HEK293 (cell line): ENCODE measurements around the gene STK38.

Experiments used
- CTCF ChIA-PET: fragments of 350-600 bp; formaldehyde crosslinking; extraction: SDS; loops from one replicate; lab custom pipeline; 2021; ENCODE audit warnings: antibody characterized with exemption; lab: Yijun Ruan, JAX
- POLR2A ChIA-PET: fragments of 300-600 bp; formaldehyde crosslinking; extraction: SDS; loops from one replicate; lab custom pipeline; 2020; ENCODE audit warnings: antibody characterized with exemption, inconsistent platforms; lab: Yijun Ruan, JAX
- H3K27ac ChIP-seq: fragments of 200-500 bp; sonication (Bioruptor generic); 2 replicates; pipeline ENCODE4 v1.5.1; 2014; ENCODE audit warnings: low read depth, low read length, control low read depth, inconsistent platforms; ENCODE audit errors: extremely low read depth
- H3K36me3 ChIP-seq, 2 experiments: fragments of 200-500 bp in 1 of 2; sonication (Bioruptor generic) in 1 of 2; 1 replicate in 1 of 2; 2 replicates in 1 of 2; pipeline ENCODE4 v1.5.1; 2014 to 2017; ENCODE audit warnings: inconsistent platforms in 2 of 2, low read length in 2 of 2; ENCODE audit not compliant: control insufficient read depth in 2 of 2, insufficient read depth in 1 of 2
- H3K4me1 ChIP-seq: fragments of 200-500 bp; sonication (Bioruptor generic); 2 replicates; pipeline ENCODE4 v1.5.1; 2014; ENCODE audit warnings: mild to moderate bottlenecking, low read length, inconsistent platforms; ENCODE audit not compliant: control insufficient read depth, insufficient read depth
- H3K4me3 ChIP-seq: 2 replicates; pipeline ENCODE4 v1.5.1; 2011; ENCODE audit warnings: low read depth, mild to moderate bottlenecking, control low read depth, low read length, moderate library complexity
- H3K9me3 ChIP-seq: fragments of 200-500 bp; sonication (Bioruptor generic); 2 replicates; pipeline ENCODE4 v1.5.1; 2014; ENCODE audit warnings: low read depth, low read length, inconsistent platforms; ENCODE audit not compliant: control insufficient read depth, insufficient read depth
- BCL11A ChIP-seq: fragments of 450-650 bp; formaldehyde crosslinking; IDR thresholded peaks from 2 replicates; pipeline ENCODE4 v1.5.1; 2016; ENCODE audit warnings: low read depth, missing biosample characterization, missing genetic modification characterization
- GLI2 ChIP-seq: fragments of 450-650 bp; formaldehyde crosslinking; IDR thresholded peaks from 2 replicates; pipeline ENCODE4; 2017; ENCODE audit warnings: missing biosample characterization, missing genetic modification characterization, low read depth, borderline replicate concordance
- GLIS1 ChIP-seq: fragments of 450-650 bp; formaldehyde crosslinking; IDR thresholded peaks from 2 replicates; pipeline ENCODE4 v1.5.1; 2016; ENCODE audit warnings: missing biosample characterization, missing genetic modification characterization
- HOXC10 ChIP-seq: sonication (generic); formaldehyde crosslinking; IDR thresholded peaks from 2 replicates; pipeline ENCODE4 v1.8.1; 2023; ENCODE audit warnings: mild to moderate bottlenecking, missing genetic modification reagents
- MZF1 ChIP-seq: fragments of 450-650 bp; formaldehyde crosslinking; IDR thresholded peaks from 2 replicates; pipeline ENCODE4 v1.5.1; 2017; ENCODE audit warnings: missing biosample characterization, missing genetic modification characterization, borderline replicate concordance
- REPIN1 ChIP-seq: fragments of 450-650 bp; formaldehyde crosslinking; IDR thresholded peaks from 2 replicates; pipeline ENCODE4 v1.5.1; 2017; ENCODE audit warnings: missing biosample characterization, missing genetic modification characterization, low read depth
- SETDB1 ChIP-seq: IDR thresholded peaks from one replicate; pipeline ENCODE4 v1.6.1; 2017; ENCODE audit warnings: mild to moderate bottlenecking, low read length, moderate library complexity, mixed read lengths; ENCODE audit not compliant: insufficient read length
- ZFP37 ChIP-seq: fragments of 450-650 bp; formaldehyde crosslinking; IDR thresholded peaks from 2 replicates; pipeline ENCODE4 v1.5.1; 2016; ENCODE audit warnings: missing biosample characterization, missing genetic modification characterization
- ZNF10 ChIP-seq: fragments of 450-650 bp; formaldehyde crosslinking; IDR thresholded peaks from 2 replicates; pipeline ENCODE4 v1.5.1; 2017; ENCODE audit warnings: missing biosample characterization, missing genetic modification characterization
- ZNF140 ChIP-seq: fragments of 450-650 bp; formaldehyde crosslinking; IDR thresholded peaks from 2 replicates; pipeline ENCODE4 v1.5.1; 2016; ENCODE audit warnings: missing biosample characterization, missing genetic modification characterization
- ZNF146 ChIP-seq: fragments of 450-650 bp; formaldehyde crosslinking; IDR thresholded peaks from 2 replicates; pipeline ENCODE4 v1.5.1; 2016; ENCODE audit warnings: missing biosample characterization, missing genetic modification characterization
- ZNF175 ChIP-seq: fragments of 450-650 bp; formaldehyde crosslinking; IDR thresholded peaks from 2 replicates; pipeline ENCODE4 v1.5.1; 2016; ENCODE audit warnings: missing biosample characterization, missing genetic modification characterization
- ZNF202 ChIP-seq: fragments of 450-650 bp; formaldehyde crosslinking; IDR thresholded peaks from 2 replicates; pipeline ENCODE4 v1.5.1; 2016; ENCODE audit warnings: missing biosample characterization, missing genetic modification characterization, borderline replicate concordance
- ZNF394 ChIP-seq: fragments of 450-650 bp; formaldehyde crosslinking; IDR thresholded peaks from 2 replicates; pipeline ENCODE4 v1.5.1; 2016; ENCODE audit warnings: missing biosample characterization, missing genetic modification characterization, mild to moderate bottlenecking, moderate library complexity, borderline replicate concordance
- ZNF426 ChIP-seq: fragments of 450-650 bp; formaldehyde crosslinking; IDR thresholded peaks from 2 replicates; pipeline ENCODE4 v1.5.1; 2017; ENCODE audit warnings: missing biosample characterization, missing genetic modification characterization, mild to moderate bottlenecking, inconsistent platforms, moderate library complexity
- ZNF514 ChIP-seq: fragments of 450-650 bp; formaldehyde crosslinking; IDR thresholded peaks from 2 replicates; pipeline ENCODE4 v1.5.1; 2016; ENCODE audit warnings: missing biosample characterization, missing genetic modification characterization
- ZNF544 ChIP-seq: fragments of 450-650 bp; formaldehyde crosslinking; IDR thresholded peaks from 2 replicates; pipeline ENCODE4 v1.5.0; 2017; ENCODE audit warnings: missing biosample characterization, missing genetic modification characterization
- ZNF555 ChIP-seq: fragments of 450-650 bp; formaldehyde crosslinking; conservative IDR thresholded peaks from 2 replicates; pipeline ENCODE4 v1.5.1; 2017; ENCODE audit warnings: missing biosample characterization, mild to moderate bottlenecking, missing genetic modification characterization, inconsistent platforms
- ZNF747 ChIP-seq: fragments of 450-650 bp; formaldehyde crosslinking; IDR thresholded peaks from 2 replicates; pipeline ENCODE4 v1.5.1; 2016; ENCODE audit warnings: missing biosample characterization, missing genetic modification characterization
- ZXDB ChIP-seq: fragments of 450-650 bp; formaldehyde crosslinking; IDR thresholded peaks from 2 replicates; pipeline ENCODE4 v1.5.1; 2016; ENCODE audit warnings: missing biosample characterization, missing genetic modification characterization
- TF ChIP-seq, protein P1 (sequence below): fragments of 450-650 bp; IDR thresholded peaks from 2 replicates; pipeline ENCODE4 v1.5.1; 2018; ENCODE audit warnings: missing biosample characterization, missing genetic modification characterization
- TF ChIP-seq, protein P2 (sequence below): fragments of 450-650 bp; formaldehyde crosslinking; IDR thresholded peaks from 2 replicates; pipeline ENCODE4 v1.5.1; 2016; ENCODE audit warnings: missing biosample characterization, missing genetic modification characterization
- TF ChIP-seq, protein P3 (sequence below): fragments of 450-650 bp; formaldehyde crosslinking; IDR thresholded peaks from 2 replicates; pipeline ENCODE4 v1.5.1; 2017; ENCODE audit warnings: missing biosample characterization, missing genetic modification characterization
- TF ChIP-seq, protein P4 (sequence below): fragments of 450-650 bp; formaldehyde crosslinking; IDR thresholded peaks from 2 replicates; pipeline ENCODE4 v1.5.1; 2016; ENCODE audit warnings: missing biosample characterization, missing genetic modification characterization
- TF ChIP-seq, protein P5 (sequence below): fragments of 450-650 bp; IDR thresholded peaks from 2 replicates; pipeline ENCODE4 v1.5.1; 2018; ENCODE audit warnings: missing biosample characterization, mild to moderate bottlenecking, missing genetic modification characterization
- TF ChIP-seq, protein P6 (sequence below): fragments of 450-650 bp; formaldehyde crosslinking; IDR thresholded peaks from 2 replicates; pipeline ENCODE4 v1.5.1; 2016; ENCODE audit warnings: missing biosample characterization, missing genetic modification characterization

Gene STK38

DNA sequence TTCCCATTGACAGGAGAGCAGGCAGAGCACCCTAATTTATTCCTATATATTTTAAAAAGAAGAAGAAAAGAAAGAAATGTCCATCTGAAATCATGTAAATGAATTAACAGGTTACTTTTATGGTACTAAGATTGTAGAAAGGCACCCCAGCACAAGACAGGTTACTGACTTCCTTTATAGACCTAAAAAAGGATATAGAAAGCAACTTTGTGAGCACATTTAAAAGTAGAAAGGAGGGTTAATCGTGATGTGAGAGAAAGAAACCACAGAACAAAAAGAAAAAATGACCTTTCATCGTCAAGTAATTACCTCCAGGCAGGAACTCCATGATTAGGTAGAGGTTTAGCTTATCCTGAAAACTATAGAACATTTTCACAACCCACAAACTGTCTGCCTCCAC, 29.9 kb downstream of the STK38 start (continued):
- TF ChIP-seq, protein P1, sequence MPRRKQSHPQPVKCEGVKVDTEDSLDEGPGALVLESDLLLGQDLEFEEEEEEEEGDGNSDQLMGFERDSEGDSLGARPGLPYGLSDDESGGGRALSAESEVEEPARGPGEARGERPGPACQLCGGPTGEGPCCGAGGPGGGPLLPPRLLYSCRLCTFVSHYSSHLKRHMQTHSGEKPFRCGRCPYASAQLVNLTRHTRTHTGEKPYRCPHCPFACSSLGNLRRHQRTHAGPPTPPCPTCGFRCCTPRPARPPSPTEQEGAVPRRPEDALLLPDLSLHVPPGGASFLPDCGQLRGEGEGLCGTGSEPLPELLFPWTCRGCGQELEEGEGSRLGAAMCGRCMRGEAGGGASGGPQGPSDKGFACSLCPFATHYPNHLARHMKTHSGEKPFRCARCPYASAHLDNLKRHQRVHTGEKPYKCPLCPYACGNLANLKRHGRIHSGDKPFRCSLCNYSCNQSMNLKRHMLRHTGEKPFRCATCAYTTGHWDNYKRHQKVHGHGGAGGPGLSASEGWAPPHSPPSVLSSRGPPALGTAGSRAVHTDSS (tag by site-specific recombination), result no peak
- no peak for TF ChIP-seq HOXC10 (CRISPR knock-in tag)
- TF ChIP-seq, protein P2, sequence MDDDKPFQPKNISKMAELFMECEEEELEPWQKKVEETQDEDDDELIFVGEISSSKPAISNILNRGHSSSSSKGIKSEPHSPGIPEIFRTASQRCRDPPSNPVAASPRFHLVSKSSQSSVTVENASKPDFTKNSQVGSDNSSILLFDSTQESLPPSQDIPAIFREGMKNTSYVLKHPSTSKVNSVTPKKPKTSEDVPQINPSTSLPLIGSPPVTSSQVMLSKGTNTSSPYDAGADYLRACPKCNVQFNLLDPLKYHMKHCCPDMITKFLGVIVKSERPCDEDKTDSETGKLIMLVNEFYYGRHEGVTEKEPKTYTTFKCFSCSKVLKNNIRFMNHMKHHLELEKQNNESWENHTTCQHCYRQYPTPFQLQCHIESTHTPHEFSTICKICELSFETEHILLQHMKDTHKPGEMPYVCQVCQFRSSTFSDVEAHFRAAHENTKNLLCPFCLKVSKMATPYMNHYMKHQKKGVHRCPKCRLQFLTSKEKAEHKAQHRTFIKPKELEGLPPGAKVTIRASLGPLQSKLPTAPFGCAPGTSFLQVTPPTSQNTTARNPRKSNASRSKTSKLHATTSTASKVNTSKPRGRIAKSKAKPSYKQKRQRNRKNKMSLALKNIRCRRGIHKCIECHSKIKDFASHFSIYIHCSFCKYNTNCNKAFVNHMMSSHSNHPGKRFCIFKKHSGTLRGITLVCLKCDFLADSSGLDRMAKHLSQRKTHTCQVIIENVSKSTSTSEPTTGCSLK (tag by site-specific recombination), result no peak
- no peak for TF ChIP-seq ZNF394 (tag by site-specific recombination)
- TF ChIP-seq REPIN1 (tag by site-specific recombination), result no peak
- no peak for TF ChIP-seq ZNF514 (tag by site-specific recombination)
- TF ChIP-seq ZNF202 (tag by site-specific recombination), result no peak

DNA sequence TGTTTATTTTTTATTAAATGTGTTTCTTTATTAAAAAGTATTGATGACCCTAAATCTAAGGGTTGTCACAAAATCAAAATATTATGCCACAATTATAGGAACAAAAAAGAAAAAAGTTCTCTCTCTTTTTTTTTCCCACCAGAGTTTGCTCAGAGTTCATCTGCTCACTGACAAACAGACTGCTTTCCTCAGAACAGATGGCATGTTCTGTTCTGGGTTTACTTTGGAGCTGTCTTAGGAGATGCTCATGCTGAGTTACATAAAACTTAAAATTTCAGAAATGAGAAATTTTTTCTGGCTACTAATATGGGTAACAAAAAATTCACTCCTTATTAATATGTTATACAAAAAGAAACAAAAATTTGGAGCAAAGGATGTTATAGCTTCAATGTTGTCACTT, 30.3 kb downstream of the STK38 start:
- ChIA-PET POLR2A (no interaction called here), CTCF (interaction anchor here (1.4 to 1.7 kb wide), 2 partner anchors 13 to 242 kb away, joined by 3 to 7 read pairs; no protein-coding TSS in a partner anchor)
- Histone ChIP-seq H3K9me3 (no peaks in the 10 kb centered on the region), H3K36me3 (peaks cover 26 to 66% of the 10 kb centered on the region in 2 experiments), H3K27ac (no peak overlapping the region), H3K4me1 (no peaks in the 10 kb centered on the region), H3K4me3 (no peak overlapping the region)
- no peak for TF ChIP-seq ZNF140 (tag by site-specific recombination)
- no peak for TF ChIP-seq ZNF175
- no peak for TF ChIP-seq ZNF10 (tag by site-specific recombination)
- TF ChIP-seq, protein P3, sequence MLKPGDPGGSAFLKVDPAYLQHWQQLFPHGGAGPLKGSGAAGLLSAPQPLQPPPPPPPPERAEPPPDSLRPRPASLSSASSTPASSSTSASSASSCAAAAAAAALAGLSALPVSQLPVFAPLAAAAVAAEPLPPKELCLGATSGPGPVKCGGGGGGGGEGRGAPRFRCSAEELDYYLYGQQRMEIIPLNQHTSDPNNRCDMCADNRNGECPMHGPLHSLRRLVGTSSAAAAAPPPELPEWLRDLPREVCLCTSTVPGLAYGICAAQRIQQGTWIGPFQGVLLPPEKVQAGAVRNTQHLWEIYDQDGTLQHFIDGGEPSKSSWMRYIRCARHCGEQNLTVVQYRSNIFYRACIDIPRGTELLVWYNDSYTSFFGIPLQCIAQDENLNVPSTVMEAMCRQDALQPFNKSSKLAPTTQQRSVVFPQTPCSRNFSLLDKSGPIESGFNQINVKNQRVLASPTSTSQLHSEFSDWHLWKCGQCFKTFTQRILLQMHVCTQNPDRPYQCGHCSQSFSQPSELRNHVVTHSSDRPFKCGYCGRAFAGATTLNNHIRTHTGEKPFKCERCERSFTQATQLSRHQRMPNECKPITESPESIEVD (tag by site-specific recombination), result no peak
- TF ChIP-seq ZXDB (tag by site-specific recombination), result no peak
- no peak for TF ChIP-seq ZNF555 (tag by site-specific recombination)
- no peak for TF ChIP-seq ZNF544 (tag by site-specific recombination)
- TF ChIP-seq, protein P4, sequence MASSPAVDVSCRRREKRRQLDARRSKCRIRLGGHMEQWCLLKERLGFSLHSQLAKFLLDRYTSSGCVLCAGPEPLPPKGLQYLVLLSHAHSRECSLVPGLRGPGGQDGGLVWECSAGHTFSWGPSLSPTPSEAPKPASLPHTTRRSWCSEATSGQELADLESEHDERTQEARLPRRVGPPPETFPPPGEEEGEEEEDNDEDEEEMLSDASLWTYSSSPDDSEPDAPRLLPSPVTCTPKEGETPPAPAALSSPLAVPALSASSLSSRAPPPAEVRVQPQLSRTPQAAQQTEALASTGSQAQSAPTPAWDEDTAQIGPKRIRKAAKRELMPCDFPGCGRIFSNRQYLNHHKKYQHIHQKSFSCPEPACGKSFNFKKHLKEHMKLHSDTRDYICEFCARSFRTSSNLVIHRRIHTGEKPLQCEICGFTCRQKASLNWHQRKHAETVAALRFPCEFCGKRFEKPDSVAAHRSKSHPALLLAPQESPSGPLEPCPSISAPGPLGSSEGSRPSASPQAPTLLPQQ (tag by site-specific recombination), result no peak
- no peak for TF ChIP-seq ZNF747 (tag by site-specific recombination)
- TF ChIP-seq SETDB1, result no peak
- TF ChIP-seq ZNF426, result no peak
- no peak for TF ChIP-seq MZF1
- TF ChIP-seq GLI2, result no peak
- TF ChIP-seq GLIS1 (tag by site-specific recombination), result no peak
- no peak for TF ChIP-seq ZNF146 (tag by site-specific recombination)
- no peak for TF ChIP-seq BCL11A (tag by site-specific recombination)
- TF ChIP-seq, protein P5, sequence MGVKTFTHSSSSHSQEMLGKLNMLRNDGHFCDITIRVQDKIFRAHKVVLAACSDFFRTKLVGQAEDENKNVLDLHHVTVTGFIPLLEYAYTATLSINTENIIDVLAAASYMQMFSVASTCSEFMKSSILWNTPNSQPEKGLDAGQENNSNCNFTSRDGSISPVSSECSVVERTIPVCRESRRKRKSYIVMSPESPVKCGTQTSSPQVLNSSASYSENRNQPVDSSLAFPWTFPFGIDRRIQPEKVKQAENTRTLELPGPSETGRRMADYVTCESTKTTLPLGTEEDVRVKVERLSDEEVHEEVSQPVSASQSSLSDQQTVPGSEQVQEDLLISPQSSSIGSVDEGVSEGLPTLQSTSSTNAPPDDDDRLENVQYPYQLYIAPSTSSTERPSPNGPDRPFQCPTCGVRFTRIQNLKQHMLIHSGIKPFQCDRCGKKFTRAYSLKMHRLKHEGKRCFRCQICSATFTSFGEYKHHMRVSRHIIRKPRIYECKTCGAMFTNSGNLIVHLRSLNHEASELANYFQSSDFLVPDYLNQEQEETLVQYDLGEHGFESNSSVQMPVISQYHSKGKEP (tag by site-specific recombination), result no peak
- no peak for TF ChIP-seq ZFP37 (tag by site-specific recombination)
- TF ChIP-seq, protein P6, sequence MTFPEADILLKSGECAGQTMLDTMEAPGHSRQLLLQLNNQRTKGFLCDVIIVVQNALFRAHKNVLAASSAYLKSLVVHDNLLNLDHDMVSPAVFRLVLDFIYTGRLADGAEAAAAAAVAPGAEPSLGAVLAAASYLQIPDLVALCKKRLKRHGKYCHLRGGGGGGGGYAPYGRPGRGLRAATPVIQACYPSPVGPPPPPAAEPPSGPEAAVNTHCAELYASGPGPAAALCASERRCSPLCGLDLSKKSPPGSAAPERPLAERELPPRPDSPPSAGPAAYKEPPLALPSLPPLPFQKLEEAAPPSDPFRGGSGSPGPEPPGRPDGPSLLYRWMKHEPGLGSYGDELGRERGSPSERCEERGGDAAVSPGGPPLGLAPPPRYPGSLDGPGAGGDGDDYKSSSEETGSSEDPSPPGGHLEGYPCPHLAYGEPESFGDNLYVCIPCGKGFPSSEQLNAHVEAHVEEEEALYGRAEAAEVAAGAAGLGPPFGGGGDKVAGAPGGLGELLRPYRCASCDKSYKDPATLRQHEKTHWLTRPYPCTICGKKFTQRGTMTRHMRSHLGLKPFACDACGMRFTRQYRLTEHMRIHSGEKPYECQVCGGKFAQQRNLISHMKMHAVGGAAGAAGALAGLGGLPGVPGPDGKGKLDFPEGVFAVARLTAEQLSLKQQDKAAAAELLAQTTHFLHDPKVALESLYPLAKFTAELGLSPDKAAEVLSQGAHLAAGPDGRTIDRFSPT, result no peak
- TF ChIP-seq, all 188 proteins: peak for 0
